Cardiac fibroblast (primary cell): Measurements from ENCODE around the gene DAD1.
"Not testable (repeated sequence)": the region's sequence is repeated elsewhere in the genome, so short reads cannot be mapped to it uniquely, and the experiment has no call there.

ENCODE experiments used
- DNase-seq, 2 donors: peaks; one replicate each; pipeline versions ENCODE4 v3.0.0 to v3.0.0-alpha.2; 2010; ENCODE audit warnings: low read depth in 2 of 2
- H3K4me3 ChIP-seq, 2 donors: replicated peaks in 1 of 2; 1 replicate in 1 of 2; 2 replicates in 1 of 2; pipeline ENCODE4 v1.5.1; 2011; ENCODE audit warnings: low read depth in 2 of 2, low read length in 2 of 2, mild to moderate bottlenecking in 2 of 2, moderate library complexity in 1 of 2
- TF ChIP-seq, protein P1 (sequence below): IDR thresholded peaks from one replicate; pipeline ENCODE4 v1.5.1; 2011; ENCODE audit warnings: low read depth, mild to moderate bottlenecking, low read length, inconsistent platforms

Gene DAD1

GRCh38 chr14:22544881-22545420 lies 44.1 kb downstream of the DAD1 start:
- no peak overlapping the region for H3K4me3 ChIP-seq
- TF ChIP-seq, protein P1, sequence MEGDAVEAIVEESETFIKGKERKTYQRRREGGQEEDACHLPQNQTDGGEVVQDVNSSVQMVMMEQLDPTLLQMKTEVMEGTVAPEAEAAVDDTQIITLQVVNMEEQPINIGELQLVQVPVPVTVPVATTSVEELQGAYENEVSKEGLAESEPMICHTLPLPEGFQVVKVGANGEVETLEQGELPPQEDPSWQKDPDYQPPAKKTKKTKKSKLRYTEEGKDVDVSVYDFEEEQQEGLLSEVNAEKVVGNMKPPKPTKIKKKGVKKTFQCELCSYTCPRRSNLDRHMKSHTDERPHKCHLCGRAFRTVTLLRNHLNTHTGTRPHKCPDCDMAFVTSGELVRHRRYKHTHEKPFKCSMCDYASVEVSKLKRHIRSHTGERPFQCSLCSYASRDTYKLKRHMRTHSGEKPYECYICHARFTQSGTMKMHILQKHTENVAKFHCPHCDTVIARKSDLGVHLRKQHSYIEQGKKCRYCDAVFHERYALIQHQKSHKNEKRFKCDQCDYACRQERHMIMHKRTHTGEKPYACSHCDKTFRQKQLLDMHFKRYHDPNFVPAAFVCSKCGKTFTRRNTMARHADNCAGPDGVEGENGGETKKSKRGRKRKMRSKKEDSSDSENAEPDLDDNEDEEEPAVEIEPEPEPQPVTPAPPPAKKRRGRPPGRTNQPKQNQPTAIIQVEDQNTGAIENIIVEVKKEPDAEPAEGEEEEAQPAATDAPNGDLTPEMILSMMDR: no peak
- no peak for DNase-seq

- DNase-seq: no peak
- TF ChIP-seq, protein P1: no peak
- H3K4me3 ChIP-seq: no peak overlapping the region
Measured at GRCh38 chr14:22544406-22544805, 44.6 kb downstream of the DAD1 start.

GRCh38 chr14:22543570-22544357 lies 45.3 kb downstream of the DAD1 start:
- DNase-seq, H3K4me3 ChIP-seq: not testable (repeated sequence)

- H3K4me3 ChIP-seq: no peak overlapping the region
- no peak for DNase-seq
- TF ChIP-seq, protein P1: no peak
Measured at GRCh38 chr14:22542360-22542759, 46.7 kb downstream of the DAD1 start.

GRCh38 chr14:22541721-22542120 lies 47.3 kb downstream of the DAD1 start:
- TF ChIP-seq, protein P1: no peak

DNA sequence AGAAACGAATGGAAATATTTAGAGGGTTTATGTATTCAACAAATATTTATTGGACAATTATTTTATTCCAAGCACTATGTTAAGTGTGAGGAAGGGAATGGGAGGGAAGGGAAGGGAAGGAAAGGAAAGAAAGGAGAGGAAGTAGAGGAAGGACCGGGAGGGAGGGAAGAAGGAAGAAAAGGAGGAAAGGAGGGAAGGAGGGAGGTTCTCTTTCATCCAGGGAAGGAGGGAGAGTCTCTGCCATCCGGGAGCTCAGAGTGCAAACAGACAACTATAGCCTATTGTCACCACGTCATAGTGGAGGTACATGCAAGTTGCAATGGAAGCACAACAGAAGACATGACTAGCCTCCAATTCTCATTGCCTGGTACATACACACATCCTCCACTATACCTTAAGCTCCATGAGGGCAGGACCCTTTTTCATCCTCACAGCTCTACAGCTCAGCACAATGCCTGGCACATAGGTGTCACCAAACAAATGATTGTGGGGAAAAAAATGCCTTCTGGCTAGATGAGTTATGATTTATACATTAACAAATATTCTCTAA lies 48.1 kb downstream of the DAD1 start:
- no peak overlapping the region for H3K4me3 ChIP-seq

More at GRCh38 chr14:22541721-22542120, 47.3 kb downstream of the DAD1 start:
- no peak for DNase-seq
- no peak overlapping the region for H3K4me3 ChIP-seq

GRCh38 chr14:22540293-22540692 lies 48.7 kb downstream of the DAD1 start:
- TF ChIP-seq, protein P1: no peak
- no peak for DNase-seq

More for the DNA sequence above, 48.1 kb downstream of the DAD1 start:
- no peak for DNase-seq
- TF ChIP-seq, protein P1: no peak

More at GRCh38 chr14:22540293-22540692, 48.7 kb downstream of the DAD1 start:
- no peak overlapping the region for H3K4me3 ChIP-seq
